IPS DF 4.7 (cell line): ENCODE measurements around the gene ATAT1.

Source experiments
- DNase-seq: peaks from one replicate; pipeline ENCODE4 v3.0.0-alpha.2; 2013; ENCODE audit warnings: low spot score; ENCODE audit errors: extremely low read depth

ATAT1 gene

DNA sequence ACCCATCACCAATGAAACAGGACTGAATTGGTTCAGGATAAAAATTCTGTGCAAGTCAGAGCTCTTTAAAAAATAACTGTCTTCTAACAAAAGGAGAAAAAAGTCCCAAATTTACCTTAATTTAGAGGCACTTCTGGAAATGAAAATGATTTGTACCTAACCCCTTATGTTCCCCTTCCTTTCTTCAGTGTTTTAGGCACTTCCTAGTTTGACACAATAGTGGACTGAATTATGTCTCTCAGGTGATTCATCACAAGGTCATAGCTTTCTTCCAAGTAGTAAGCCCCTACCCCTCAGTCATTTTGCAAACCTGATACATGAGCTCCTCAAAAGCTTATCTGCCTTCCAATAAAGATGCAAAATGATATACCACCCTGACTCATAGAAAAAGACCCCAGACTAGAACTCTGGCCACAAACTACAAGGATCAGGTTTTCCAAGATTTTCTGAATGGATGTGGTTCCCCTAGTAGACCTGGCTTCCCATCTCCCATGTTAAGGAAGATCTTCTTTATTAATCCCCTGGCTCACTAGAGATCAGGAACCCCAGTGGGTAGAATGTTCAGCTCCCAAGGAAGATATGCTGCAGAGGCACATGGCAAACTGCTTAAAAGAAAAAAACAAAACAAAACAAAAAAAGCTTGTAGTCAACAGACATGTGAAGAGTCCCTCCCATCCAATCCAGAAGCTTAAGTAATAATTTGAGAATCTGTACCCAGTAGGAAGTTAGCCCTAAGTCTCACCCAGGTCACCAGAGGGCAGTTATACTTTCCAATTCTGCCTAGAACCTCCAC is 13.2 kb upstream of the ATAT1 start:
- no peak for DNase-seq

DNA sequence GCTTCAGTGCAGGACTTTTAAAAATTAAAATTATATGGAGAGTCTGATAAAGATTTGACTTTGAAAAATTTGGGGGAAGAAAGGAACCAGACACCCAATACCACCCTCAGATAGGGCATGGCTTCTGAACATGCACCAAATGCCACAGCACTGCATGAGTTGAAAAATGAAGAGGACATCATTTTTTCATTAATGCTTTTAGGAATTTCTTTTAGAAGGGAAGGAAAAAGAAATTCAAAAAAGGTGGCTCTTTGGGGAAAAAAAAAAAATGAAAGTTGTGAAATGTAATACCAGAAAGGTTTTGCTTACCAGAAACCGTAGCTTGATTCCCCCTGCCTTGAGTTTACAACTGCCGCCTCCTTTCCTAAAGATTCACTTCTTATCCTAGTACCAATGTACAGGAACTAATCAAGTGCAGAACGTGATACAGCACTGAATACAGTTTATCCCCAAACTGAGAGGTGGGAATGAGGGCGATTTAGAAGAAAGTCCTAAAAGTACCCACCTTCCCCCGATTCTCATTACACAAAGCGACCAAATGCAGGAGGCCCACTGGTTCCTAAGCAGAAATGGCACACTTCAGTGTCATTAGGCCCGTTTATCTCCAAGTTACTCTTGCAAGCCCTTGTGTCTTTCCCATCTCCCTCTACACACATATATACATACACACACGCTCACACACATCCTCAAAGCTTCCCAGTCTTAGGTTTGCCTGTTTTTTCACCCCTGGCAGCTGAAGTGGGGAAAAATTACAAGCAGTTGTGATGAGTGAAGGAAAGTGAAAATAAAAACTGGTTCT is 12.4 kb upstream of the ATAT1 start:
- no peak for DNase-seq

DNA sequence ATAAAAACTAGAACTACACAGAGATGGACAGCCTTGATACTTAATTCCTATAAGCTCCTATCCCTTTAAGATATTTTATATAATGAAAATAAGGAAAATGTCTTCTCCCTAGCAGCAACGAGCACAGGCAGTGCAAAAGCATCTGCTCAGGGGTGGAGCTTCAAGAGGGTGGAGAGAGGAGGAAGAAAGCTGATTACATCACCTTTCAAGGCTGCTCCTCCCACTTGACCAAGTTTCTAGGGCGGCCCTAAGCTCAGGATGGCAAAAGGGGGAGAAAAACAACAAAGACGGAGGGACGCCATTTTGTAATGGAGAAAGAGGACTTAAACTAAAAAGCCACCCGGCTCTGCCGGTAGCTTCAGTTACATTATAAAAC is 11.8 kb upstream of the ATAT1 start:
- peak; percentile 88 for DNase-seq

- DNase-seq = peak; percentile 78
These were observed 11.3 kb upstream of the ATAT1 start for GRCh38 chr6:30615219-30615957.

DNA sequence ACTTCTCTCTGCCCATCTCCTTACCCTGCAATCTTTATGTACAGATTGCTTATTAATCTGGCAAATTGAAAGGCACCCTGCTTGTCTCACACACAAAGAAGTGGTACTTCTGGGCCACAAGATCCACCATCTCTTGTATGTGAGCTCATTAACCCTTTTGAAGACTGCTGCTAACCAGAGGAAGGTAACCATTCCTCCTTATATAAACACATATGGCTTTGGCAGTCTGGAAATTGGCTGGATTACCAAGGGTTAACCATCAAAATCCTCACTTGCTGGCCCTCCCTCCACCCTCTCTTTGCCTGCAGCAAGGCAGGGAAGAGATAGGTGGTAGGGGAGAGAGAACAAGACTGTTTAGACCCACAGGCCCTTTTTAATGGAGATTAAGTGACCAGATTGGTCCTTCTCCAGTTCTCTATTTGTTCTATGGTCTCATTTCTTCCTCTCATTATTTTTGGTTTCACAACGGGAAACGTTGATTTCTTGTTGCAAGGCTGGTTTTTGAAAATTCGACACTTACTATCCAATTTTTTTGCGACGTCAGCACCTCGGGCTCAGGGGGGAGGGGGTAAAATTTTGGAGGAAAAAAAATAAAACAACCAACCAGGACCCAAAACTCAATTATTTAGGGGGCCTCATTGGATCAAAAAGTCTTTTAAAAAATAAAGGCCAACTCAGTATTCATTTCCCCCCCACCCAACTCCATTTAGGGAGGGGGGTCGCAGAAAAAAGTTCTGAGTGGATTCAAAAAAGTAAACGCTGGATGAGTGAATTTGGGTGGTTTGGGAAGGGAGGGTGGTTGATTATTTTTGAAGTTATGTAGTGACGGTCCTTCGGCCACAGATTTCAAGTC is 10.5 kb upstream of the ATAT1 start:
- no peak for DNase-seq

- DNase-seq = peak; percentile 100
These were observed 9.7 kb upstream of the ATAT1 start, which contains the start of gene PPP1R10 for GRCh38 chr6:30616811-30617564. Gene PPP1R10 (minus strand): TSS chr6:30617243. CDS start chr6:30609944, 7,299 bp downstream.

- DNase-seq = peak; percentile 88
These were observed 9.0 kb upstream of the ATAT1 start, which contains the start of gene MRPS18B for GRCh38 chr6:30617565-30618269. Gene MRPS18B (plus strand): TSS chr6:30617840. CDS start chr6:30617866, 26 bp downstream.

- no peak for DNase-seq
These were observed 8.3 kb upstream of the ATAT1 start for GRCh38 chr6:30618270-30618797.

- DNase-seq = no peak
These were observed 7.1 kb upstream of the ATAT1 start for GRCh38 chr6:30619561-30619960.

GRCh38 chr6:30625511-30625910 is 1.2 kb upstream of the ATAT1 start:
- DNase-seq = no peak

- no peak for DNase-seq
These were observed 9.2 kb downstream of the ATAT1 start for GRCh38 chr6:30635834-30636233.

DNA sequence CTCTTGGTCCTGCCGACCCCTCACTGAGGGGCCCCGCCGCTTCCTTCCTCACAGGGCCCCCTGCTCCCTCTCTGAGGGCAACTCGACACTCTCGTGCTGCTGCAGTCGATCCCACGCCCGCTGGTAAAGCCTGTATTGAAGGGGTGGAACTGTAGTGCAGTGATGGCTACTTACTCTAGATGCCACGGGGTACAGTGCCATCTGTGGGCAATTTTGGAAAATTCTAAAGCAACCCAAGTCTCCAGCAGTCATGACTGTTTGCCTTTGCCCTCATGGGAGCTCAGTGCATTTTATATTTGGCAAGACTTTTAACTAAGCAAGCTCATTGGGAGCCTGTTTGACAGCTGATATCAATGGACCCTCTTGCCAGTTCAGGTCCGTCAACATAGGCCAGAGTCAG is 13.8 kb downstream of the ATAT1 start:
- DNase-seq = no peak

DNA sequence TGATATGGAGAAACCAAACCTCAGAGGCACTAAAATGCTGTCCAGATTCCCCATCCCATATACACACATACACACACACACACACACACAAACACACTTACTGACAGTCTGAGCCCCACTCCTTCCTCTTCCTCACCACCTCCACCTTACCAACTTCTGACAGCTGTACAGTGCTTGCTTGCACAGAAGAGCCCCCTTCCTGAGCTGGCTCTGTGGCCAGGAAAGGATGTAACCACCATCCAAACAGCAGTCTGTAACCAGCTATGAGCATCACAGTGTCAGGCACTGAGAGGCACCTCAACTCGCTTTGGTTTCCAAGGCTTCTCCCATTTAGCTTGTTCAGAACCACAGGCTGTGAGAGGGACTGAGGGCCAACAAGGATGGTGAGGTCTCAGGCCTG is 14.4 kb downstream of the ATAT1 start:
- no peak for DNase-seq

DNA sequence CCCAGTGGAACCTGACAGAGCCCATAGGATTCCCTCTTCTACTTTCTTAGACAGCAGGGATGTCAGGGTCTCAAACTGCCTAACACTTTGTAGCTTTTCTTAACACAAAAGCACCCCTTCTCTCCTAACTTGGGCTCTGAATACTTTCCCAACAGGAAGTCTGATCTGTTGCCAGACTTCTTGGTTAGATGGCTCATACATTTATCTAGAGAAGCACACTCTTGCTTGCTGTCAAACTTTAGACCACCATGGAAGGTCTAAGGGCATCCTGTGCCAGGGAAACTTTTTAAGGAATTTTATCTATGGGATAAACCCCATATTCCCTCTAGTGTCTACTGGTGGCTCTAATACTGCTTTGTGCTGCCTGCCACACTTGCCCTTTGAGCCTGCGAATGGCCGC is 17.0 kb downstream of the ATAT1 start:
- DNase-seq = no peak

DNA sequence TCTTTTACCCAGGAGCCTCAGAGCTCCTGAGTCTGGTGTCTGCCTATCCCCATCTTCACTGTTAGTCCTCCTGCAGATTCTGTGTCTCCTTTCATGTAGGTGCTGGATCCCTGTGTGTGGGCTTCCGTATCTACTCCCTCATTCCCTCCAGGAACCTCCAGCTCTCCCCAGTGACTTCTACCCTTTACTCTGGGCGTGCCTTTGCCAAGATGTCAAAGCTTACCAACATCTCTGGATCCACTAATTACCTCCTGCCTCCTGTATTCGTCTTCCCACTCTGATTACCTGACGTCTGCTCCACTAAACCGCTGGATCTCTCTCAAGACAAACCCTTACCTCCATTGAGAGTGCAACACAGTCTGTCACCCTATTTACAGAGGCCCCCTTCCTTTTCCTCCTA is 18.1 kb downstream of the ATAT1 start:
- no peak for DNase-seq

DNA sequence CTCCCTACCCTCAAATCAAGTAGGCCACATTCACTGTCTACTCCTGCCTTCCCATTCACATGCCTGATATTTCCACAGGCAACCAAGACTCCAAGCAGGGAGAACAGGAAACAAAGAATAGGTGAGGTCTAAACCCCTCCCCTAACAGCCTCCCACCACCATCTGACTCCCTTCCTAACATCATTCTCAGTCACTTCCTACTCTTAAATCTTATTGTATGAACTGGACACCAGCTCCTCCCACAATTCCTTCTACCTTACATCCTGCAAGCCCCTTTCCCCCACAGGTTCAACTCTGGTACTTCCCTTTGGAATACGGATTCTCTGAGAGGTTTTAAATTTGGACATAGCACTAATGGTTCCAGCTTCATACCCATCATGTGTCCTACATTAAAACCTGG is 19.3 kb downstream of the ATAT1 start:
- DNase-seq = no peak

DNA sequence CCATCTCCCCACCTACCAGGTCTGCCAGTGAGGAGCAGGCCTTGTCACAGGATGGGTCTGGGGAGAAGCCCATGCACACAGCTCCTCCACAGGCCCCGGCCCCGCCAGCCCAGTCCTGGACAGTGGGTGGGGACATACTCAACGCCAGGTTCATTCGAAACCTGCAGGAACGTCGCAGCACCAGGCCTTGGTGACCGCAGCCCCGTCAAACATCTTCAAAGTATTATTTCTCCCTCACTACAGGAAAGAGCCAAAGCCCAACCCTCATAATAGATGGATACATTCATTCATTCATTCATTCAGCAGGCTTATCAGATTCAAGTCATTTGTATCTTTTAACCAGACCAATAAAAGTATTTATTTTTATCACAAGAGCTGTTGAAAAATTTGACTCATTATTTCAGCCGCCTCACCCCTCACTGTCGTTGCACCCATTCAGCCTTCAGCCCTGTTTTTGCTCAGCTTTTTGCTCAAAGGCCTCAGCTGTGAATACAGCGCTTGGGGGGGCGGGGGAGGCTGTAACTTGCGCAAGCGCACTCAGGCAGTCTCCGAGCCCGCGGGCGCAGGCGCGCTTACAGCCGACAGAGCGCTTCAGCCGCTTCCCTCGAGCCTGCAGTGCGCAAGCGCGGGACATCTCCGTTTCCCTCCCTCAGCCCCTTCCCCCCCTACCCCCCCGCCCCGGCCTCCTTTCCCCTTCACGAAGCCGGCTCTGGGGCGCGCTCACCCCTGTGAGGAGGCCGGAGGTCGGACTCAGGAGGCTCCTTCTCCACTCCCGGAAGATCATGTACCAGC is 20.0 kb downstream of the ATAT1 start, which contains the start of gene C6orf136:
TSS of gene C6orf136 (plus strand) at position 684 of the 792 bp plus-strand sequence. CDS start at position 783, 99 bp downstream.
- DNase-seq = no peak
